PFSK-1 (cell line): Measurements from ENCODE around the gene KLLN.

Experiments used
- FOXP2 ChIP-seq: optimal IDR thresholded peaks from 2 replicates; pipeline ENCODE3; 2011; ENCODE audit warnings: borderline replicate concordance, control low read depth, inconsistent platforms; ENCODE audit not compliant: insufficient read depth; ENCODE audit errors: extremely low read length, extremely low read depth
- POLR2AphosphoS5 ChIP-seq: IDR thresholded peaks from 2 replicates; pipeline ENCODE4 v1.6.1; 2012; ENCODE audit warnings: low read depth, mild to moderate bottlenecking, control low read depth, low read length, moderate library complexity
- SIN3A ChIP-seq: IDR thresholded peaks from 2 replicates; pipeline ENCODE4 v1.6.1; 2012; ENCODE audit warnings: mild to moderate bottlenecking, low read length, moderate library complexity, borderline replicate concordance; ENCODE audit not compliant: insufficient read depth
- TAF1 ChIP-seq: IDR thresholded peaks from 2 replicates; pipeline ENCODE4 v1.6.1; 2012; ENCODE audit warnings: low read length, control low read depth, borderline replicate concordance; ENCODE audit not compliant: insufficient read depth
- TF ChIP-seq, protein P1 (sequence below), 2 experiments: IDR thresholded peaks; 2 replicates each; pipeline versions ENCODE4 v1.6.1 to v1.8.0; 2011 to 2012; ENCODE audit warnings: low read depth in 2 of 2, low read length in 2 of 2, control low read depth in 1 of 2, inconsistent platforms in 1 of 2, mild to moderate bottlenecking in 1 of 2, moderate library complexity in 1 of 2; ENCODE audit not compliant: insufficient read depth in 1 of 2

Gene KLLN

DNA sequence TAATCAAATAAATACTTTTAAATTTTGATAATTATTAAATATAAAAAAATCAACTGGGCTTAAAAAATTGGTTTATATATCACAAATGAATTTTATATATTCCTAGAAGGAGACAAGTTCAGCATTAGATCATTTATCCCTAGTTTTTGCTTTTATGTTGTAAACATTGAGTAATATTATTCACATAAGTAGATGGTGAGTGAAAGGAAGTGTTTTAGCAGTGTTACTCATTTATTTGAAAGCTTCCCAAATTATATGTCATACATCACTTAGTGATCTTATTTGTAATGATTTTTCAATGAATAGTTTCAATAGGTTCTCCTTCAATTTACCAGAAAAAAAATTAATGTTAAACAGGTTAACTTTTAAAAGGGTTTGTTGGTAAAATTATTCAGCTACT, 15.8 kb downstream of the KLLN start:
- TF ChIP-seq POLR2AphosphoS5 (no peak), SIN3A (no peak), FOXP2 (no peak), TAF1 (no peak)
- TF ChIP-seq, protein P1, sequence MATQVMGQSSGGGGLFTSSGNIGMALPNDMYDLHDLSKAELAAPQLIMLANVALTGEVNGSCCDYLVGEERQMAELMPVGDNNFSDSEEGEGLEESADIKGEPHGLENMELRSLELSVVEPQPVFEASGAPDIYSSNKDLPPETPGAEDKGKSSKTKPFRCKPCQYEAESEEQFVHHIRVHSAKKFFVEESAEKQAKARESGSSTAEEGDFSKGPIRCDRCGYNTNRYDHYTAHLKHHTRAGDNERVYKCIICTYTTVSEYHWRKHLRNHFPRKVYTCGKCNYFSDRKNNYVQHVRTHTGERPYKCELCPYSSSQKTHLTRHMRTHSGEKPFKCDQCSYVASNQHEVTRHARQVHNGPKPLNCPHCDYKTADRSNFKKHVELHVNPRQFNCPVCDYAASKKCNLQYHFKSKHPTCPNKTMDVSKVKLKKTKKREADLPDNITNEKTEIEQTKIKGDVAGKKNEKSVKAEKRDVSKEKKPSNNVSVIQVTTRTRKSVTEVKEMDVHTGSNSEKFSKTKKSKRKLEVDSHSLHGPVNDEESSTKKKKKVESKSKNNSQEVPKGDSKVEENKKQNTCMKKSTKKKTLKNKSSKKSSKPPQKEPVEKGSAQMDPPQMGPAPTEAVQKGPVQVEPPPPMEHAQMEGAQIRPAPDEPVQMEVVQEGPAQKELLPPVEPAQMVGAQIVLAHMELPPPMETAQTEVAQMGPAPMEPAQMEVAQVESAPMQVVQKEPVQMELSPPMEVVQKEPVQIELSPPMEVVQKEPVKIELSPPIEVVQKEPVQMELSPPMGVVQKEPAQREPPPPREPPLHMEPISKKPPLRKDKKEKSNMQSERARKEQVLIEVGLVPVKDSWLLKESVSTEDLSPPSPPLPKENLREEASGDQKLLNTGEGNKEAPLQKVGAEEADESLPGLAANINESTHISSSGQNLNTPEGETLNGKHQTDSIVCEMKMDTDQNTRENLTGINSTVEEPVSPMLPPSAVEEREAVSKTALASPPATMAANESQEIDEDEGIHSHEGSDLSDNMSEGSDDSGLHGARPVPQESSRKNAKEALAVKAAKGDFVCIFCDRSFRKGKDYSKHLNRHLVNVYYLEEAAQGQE (IDR thresholded peaks at IDR 0.05; ENCODE audit: insufficient read depth in 1 of 2, low read depth in 2 of 2, low read length in 2 of 2): no peak

DNA sequence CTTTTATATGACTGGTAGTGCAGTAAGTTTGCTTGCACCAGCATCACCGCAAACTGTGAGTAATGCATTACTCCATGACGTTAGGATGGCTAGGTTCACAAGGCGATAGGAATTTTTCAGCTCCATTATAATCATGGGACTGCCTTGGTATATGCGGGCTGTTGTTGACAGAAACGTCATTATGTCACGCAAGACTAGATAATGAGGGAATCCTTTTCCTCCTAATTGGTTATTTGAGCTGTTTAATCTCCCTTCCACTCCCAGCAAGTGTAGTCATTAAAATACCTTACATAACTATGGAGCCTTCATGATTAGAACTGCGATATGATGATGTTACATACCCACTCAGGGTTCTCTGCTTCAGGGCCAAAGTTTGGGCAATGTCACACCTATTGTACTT, 17.3 kb downstream of the KLLN start:
- no peak for TF ChIP-seq SIN3A

DNA sequence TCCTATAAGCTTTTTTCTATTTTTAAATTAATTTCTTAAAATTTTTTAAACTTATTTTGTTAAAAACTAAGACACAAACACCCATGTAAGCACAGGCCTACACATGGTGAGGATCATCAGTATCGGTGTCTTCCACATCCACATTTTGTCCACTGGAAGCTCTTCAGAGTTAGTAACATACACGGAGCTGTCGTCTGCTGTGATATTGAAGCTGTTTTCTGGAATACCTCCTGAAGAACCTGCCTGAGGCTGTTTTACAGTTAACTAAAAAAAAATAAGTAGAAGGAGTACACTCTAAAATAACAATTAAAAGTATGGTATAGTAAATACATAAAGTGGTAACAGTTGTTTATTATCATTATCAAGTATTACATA, 17.7 kb downstream of the KLLN start:
- TF ChIP-seq, protein P1 (IDR thresholded peaks at IDR 0.05; ENCODE audit: insufficient read depth in 1 of 2, low read depth in 2 of 2, low read length in 2 of 2): no peak
- TF ChIP-seq SIN3A: no peak
- no peak for TF ChIP-seq TAF1
- no peak for TF ChIP-seq FOXP2
- TF ChIP-seq POLR2AphosphoS5: no peak

DNA sequence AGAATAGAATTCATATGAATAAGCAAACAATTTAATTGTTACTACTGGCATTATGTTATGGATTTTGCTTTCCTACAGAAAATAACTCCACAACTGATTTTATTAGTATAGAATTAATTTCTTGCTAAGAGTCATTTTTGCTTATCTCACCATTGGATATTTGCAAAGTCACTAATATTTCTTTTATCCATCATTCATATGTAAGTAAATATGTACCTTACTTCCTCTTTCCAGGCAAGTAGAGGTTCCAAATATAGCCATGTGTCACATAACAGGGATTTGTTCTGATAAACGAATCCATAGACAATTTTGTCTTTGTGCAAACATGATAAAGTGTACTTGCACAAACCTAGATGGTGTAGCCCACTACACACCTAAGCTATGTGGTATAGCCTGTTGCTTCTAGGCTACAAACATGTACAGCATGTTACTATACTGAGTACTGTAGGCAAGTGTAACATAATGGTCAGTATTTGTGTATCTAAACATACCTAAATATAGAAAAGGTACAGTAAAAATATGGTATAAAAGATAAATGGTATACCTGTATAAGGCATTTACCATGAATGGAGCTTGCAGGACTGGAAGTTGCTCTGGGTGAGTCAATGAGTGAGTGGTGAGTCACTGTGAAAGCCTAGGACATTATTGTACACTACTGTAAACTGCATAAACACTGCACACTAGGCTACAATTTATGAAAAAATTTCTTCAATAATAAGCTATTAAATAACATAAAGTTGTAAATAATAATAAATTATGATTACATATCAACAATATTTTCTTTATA, 18.3 kb downstream of the KLLN start:
- TF ChIP-seq FOXP2: no peak
- no peak for TF ChIP-seq SIN3A
- TF ChIP-seq, protein P1 (IDR thresholded peaks at IDR 0.05; ENCODE audit: insufficient read depth in 1 of 2, low read depth in 2 of 2, low read length in 2 of 2): no peak
- TF ChIP-seq TAF1: no peak
- TF ChIP-seq POLR2AphosphoS5: no peak

DNA sequence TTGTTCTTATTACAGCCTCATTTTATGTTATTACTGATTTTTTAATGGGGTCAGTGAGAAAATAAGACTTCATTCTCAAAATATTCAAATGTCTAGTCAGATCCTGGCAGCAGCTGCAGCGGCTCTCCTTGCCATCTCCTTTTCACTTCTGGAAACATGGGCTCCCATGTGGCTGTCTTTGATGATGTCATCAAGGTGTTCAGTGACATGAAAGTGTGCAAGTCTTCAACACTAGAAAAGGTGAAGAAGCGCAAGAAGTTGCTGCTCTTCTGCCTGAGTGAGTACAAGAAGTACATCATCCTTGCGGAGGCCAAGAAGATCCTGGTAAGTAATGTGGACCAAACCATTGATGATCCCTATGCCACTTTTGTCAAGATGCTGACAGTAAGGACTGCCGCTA, 19.6 kb downstream of the KLLN start:
- no peak for TF ChIP-seq SIN3A
- no peak for TF ChIP-seq TAF1
- TF ChIP-seq, protein P1 (IDR thresholded peaks at IDR 0.05; ENCODE audit: insufficient read depth in 1 of 2, low read depth in 2 of 2, low read length in 2 of 2): no peak
- no peak for TF ChIP-seq POLR2AphosphoS5
- no peak for TF ChIP-seq FOXP2
